ENCODE results near the gene MORN3.

GRCh38 chr12:121651320-121651719 is 18.1 kb downstream of the MORN3 start:
- TF ChIP-seq CTCF (conservative IDR thresholded peaks at IDR 0.05) (no peak), ZFX (IDR thresholded peaks at IDR 0.05) (no peak)

Data from C4-2B (cell line).